A549 (cell line): Measurements from ENCODE around the gene TCF3. TPM values are rescaled to one million over a fixed set of nuclear protein-coding genes. Genes with fewer than 3 reads are reported as not detected.

Experiments
- ATAC-seq, 2 experiments: fragments of 200-7000 bp in 1 of 2; fragments of >200 bp in 1 of 2; cut with Nextera tagmentation in 1 of 2; cut with Tn5 transposase in 1 of 2; 3 replicates each; pipeline versions ENCODE4 v1.8.0 to v1.9.1; 2018 to 2020; ENCODE audit warnings: mild to moderate bottlenecking in 1 of 2, moderate library complexity in 1 of 2
- CTCF ChIA-PET: fragments of 300-600 bp; sonication (Branson Sonifier 250); formaldehyde crosslinking; extraction: SDS; loops from one replicate; lab custom pipeline; 2021; ENCODE audit warnings: antibody characterized with exemption, inconsistent platforms; lab: Yijun Ruan, JAX
- POLR2A ChIA-PET: fragments of 350-600 bp; formaldehyde crosslinking; extraction: SDS; loops from one replicate; lab custom pipeline; 2021; ENCODE audit warnings: antibody characterized with exemption, inconsistent platforms; lab: Yijun Ruan, JAX
- DNase-seq, 2 experiments: peaks; one replicate each; pipeline versions ENCODE4 v3.0.0 to v3.0.0-alpha.2; 2011 to 2016; ENCODE audit warnings: low read depth in 1 of 2, low spot score in 1 of 2
- FAIRE-seq: peaks from 2 replicates; lab custom pipeline; 2011; peaks lifted over from hg19 to GRCh38; lab: Jason Lieb, UNC
- H3K27ac ChIP-seq, 2 experiments: fragments of >200 bp; sonication (Bioruptor Twin); formaldehyde crosslinking; 3 replicates each; pipeline ENCODE4 v1.5.1; 2016 to 2017
- H3K4me1 ChIP-seq: fragments of >200 bp; sonication (Bioruptor Twin); formaldehyde crosslinking; 3 replicates; pipeline ENCODE4 v1.6.1; 2016
- H3K4me2 ChIP-seq: fragments of >200 bp; sonication (Bioruptor Twin); formaldehyde crosslinking; 3 replicates; pipeline ENCODE4 v1.6.1; 2016
- H3K4me3 ChIP-seq: fragments of >200 bp; sonication (Bioruptor Twin); formaldehyde crosslinking; 3 replicates; pipeline ENCODE4 v1.5.1; 2016
- H3K9me3 ChIP-seq: fragments of >200 bp; sonication (Bioruptor Twin); formaldehyde crosslinking; 3 replicates; pipeline ENCODE4 v1.6.1; 2016
- BCL3 ChIP-seq: fragments of >200 bp; sonication (Bioruptor Twin); formaldehyde crosslinking; IDR thresholded peaks from 3 replicates; pipeline ENCODE4 v1.6.1; 2016
- CBX2 ChIP-seq: fragments of 200-600 bp; sonication (generic); IDR thresholded peaks from 2 replicates; pipeline ENCODE4 v1.6.1; 2016; ENCODE audit warnings: low read depth, mild to moderate bottlenecking, borderline replicate concordance
- CEBPB ChIP-seq, 2 experiments: fragments of >200 bp in 1 of 2; sonication (Bioruptor Twin) in 1 of 2; formaldehyde crosslinking in 1 of 2; IDR thresholded peaks; 2 replicates each; pipeline ENCODE4 v1.6.1; 2012 to 2016
- CHD2 ChIP-seq: fragments of 150-350 bp; IDR thresholded peaks from 2 replicates; pipeline ENCODE4 v1.6.1; 2014; ENCODE audit warnings: low read length; ENCODE audit not compliant: partially characterized antibody
- CTCF ChIP-seq: fragments of >200 bp; sonication (Bioruptor Twin); formaldehyde crosslinking; IDR thresholded peaks from 3 replicates; pipeline ENCODE4 v1.5.1; 2016
- E2F6 ChIP-seq: IDR thresholded peaks from 2 replicates; pipeline ENCODE4 v1.6.1; 2012; ENCODE audit warnings: low read depth, borderline replicate concordance
- EHMT2 ChIP-seq: fragments of 200-600 bp; sonication (generic); IDR thresholded peaks from 2 replicates; pipeline ENCODE4 v1.6.1; 2016; ENCODE audit warnings: antibody characterized with exemption, low read depth, mild to moderate bottlenecking, moderate library complexity
- ELK1 ChIP-seq: fragments of 150-350 bp; IDR thresholded peaks from 2 replicates; pipeline ENCODE4 v1.6.1; 2014; ENCODE audit warnings: low read depth, mild to moderate bottlenecking, low read length
- ESRRA ChIP-seq: fragments of 150-350 bp; IDR thresholded peaks from 2 replicates; pipeline ENCODE4 v1.6.1; 2014; ENCODE audit warnings: mild to moderate bottlenecking, low read length, borderline replicate concordance
- FOSB ChIP-seq: fragments of 250-450 bp; sonication (Bioruptor Pico); IDR thresholded peaks from 2 replicates; pipeline ENCODE4 v1.5.0; 2020; ENCODE audit warnings: mild to moderate bottlenecking, moderate library complexity
- FOSL2 ChIP-seq, 2 experiments: fragments of 450-650 bp in 1 of 2; fragments of >200 bp in 1 of 2; sonication (Bioruptor Twin) in 1 of 2; formaldehyde crosslinking; IDR thresholded peaks; 2 replicates each; pipeline versions ENCODE4 v1.5.0 to v1.6.1; 2016 to 2020; ENCODE audit warnings: mild to moderate bottlenecking in 1 of 2, moderate library complexity in 1 of 2
- HES2 ChIP-seq: fragments of >200 bp; sonication (Bioruptor Twin); formaldehyde crosslinking; IDR thresholded peaks from 2 replicates; pipeline ENCODE4 v1.6.1; 2016
- HEYL ChIP-seq: fragments of 250-450 bp; sonication (Bioruptor Pico); IDR thresholded peaks from 2 replicates; pipeline ENCODE4 v1.8.0; 2021; ENCODE audit warnings: mild to moderate bottlenecking, moderate library complexity
- HMGXB4 ChIP-seq: fragments of 250-450 bp; sonication (Bioruptor Pico); IDR thresholded peaks from 2 replicates; pipeline ENCODE4 v1.5.0; 2021; ENCODE audit warnings: mild to moderate bottlenecking, moderate library complexity, borderline replicate concordance
- HOXA7 ChIP-seq: fragments of 250-450 bp; sonication (Bioruptor Pico); IDR thresholded peaks from 2 replicates; pipeline ENCODE4 v1.5.0; 2020; ENCODE audit warnings: mild to moderate bottlenecking, moderate library complexity
- HOXB13 ChIP-seq: fragments of 250-450 bp; sonication (Bioruptor Pico); IDR thresholded peaks from 2 replicates; pipeline ENCODE4 v1.5.0; 2020; ENCODE audit warnings: low read depth, mild to moderate bottlenecking, moderate library complexity
- HOXB5 ChIP-seq: fragments of 250-450 bp; sonication (Bioruptor Pico); IDR thresholded peaks from 2 replicates; pipeline ENCODE4 v1.5.0; 2020; ENCODE audit warnings: mild to moderate bottlenecking, moderate library complexity
- KDM5A ChIP-seq: fragments of 200-600 bp; sonication (generic); IDR thresholded peaks from 2 replicates; pipeline ENCODE4 v1.6.1; 2016; ENCODE audit warnings: antibody characterized with exemption, mild to moderate bottlenecking
- MAFK ChIP-seq: fragments of 450-650 bp; IDR thresholded peaks from 2 replicates; pipeline ENCODE4 v1.6.1; 2014; ENCODE audit not compliant: partially characterized antibody
- MAX ChIP-seq: IDR thresholded peaks from 2 replicates; pipeline ENCODE4 v1.6.1; 2012
- MAZ ChIP-seq: fragments of 150-350 bp; IDR thresholded peaks from 2 replicates; pipeline ENCODE4 v1.6.1; 2014; ENCODE audit warnings: antibody characterized with exemption, low read depth, low read length, borderline replicate concordance
- MYC ChIP-seq: IDR thresholded peaks from 2 replicates; pipeline ENCODE4 v1.6.1; 2012; ENCODE audit warnings: mild to moderate bottlenecking, inconsistent platforms, low read length, improper control_type of control experiment, borderline replicate concordance
- NFE2L2 ChIP-seq: fragments of 150-350 bp; conservative IDR thresholded peaks from 2 replicates; pipeline ENCODE4 v1.6.1; 2014; ENCODE audit warnings: low read length
- NR3C1 ChIP-seq: fragments of >200 bp; sonication (Bioruptor Twin); formaldehyde crosslinking; IDR thresholded peaks from 3 replicates; pipeline ENCODE4 v1.6.1; 2017
- PHF8 ChIP-seq: fragments of 200-600 bp; sonication (generic); IDR thresholded peaks from 2 replicates; pipeline ENCODE4 v1.6.1; 2016; ENCODE audit warnings: low read depth, mild to moderate bottlenecking, antibody characterized with exemption, moderate library complexity, borderline replicate concordance
- POLR2A ChIP-seq: IDR thresholded peaks from 2 replicates; pipeline ENCODE4 v1.6.1; 2012; ENCODE audit warnings: mild to moderate bottlenecking, low read length
- POLR2AphosphoS2 ChIP-seq: conservative IDR thresholded peaks from 2 replicates; pipeline ENCODE4 v1.6.1; 2012; ENCODE audit warnings: low read length, improper control_type of control experiment, inconsistent platforms
- RAD21 ChIP-seq, 2 experiments: fragments of >200 bp in 1 of 2; sonication (Bioruptor Twin) in 1 of 2; formaldehyde crosslinking in 1 of 2; IDR thresholded peaks in 1 of 2; conservative IDR thresholded peaks in 1 of 2; 2 replicates in 1 of 2; 3 replicates in 1 of 2; pipeline ENCODE4 v1.6.1; 2012 to 2018; ENCODE audit warnings: inconsistent platforms in 1 of 2
- RFX5 ChIP-seq: fragments of 450-650 bp; IDR thresholded peaks from 2 replicates; pipeline ENCODE4 v1.7.1; 2014; ENCODE audit warnings: antibody characterized with exemption, mild to moderate bottlenecking, moderate library complexity
- SREBF2 ChIP-seq: fragments of 450-650 bp; IDR thresholded peaks from 2 replicates; pipeline ENCODE4 v1.6.1; 2014; ENCODE audit warnings: mild to moderate bottlenecking, moderate library complexity
- ZNF302 ChIP-seq: fragments of 250-450 bp; sonication (Bioruptor Pico); IDR thresholded peaks from 2 replicates; pipeline ENCODE4 v1.9.0; 2021; ENCODE audit warnings: inconsistent platforms, mild to moderate bottlenecking, moderate library complexity
- ZSCAN20 ChIP-seq: fragments of 250-450 bp; sonication (Bioruptor Pico); IDR thresholded peaks from 2 replicates; pipeline ENCODE4 v1.8.0; 2022; ENCODE audit warnings: mild to moderate bottlenecking, moderate library complexity
- WGBS: methylation state at CpG from one replicate; pipeline ENCODE4 v1.1.6; 2017; ENCODE audit errors: missing lambda C conversion rate; 5-methylcytosine and 5-hydroxymethylcytosine counted together
- polyA minus RNA-seq: library from RNA; depleted of rRNA, polyadenylated mRNA; stranded (reverse); fragments of >200 nt; gene quantifications from 2 replicates; pipeline ENCODE4 v1.2.3, GENCODE V29; 2011; rRNA and poly(A)+ RNA removed
- polyA plus RNA-seq, 4 experiments: library from polyadenylated mRNA; depleted of rRNA in 3 of 4; stranded (reverse); fragments of >200 nt; fragmentation: RNase III in 1 of 4; extraction: RNeasy Plus Mini Kit Qiagen cat#74134 plus additional on column Dnase treatment in 1 of 4; gene quantifications; 2 replicates in 3 of 4; 3 replicates in 1 of 4; pipeline ENCODE4 v1.2.3, GENCODE V29; 2011 to 2017

Gene TCF3
- polyA plus RNA-seq (2011; rRNA removed) (21.3 and 25.6 TPM in 2 replicates), polyA plus RNA-seq (2017; fragmentation: RNase III; extraction: RNeasy Plus Mini Kit Qiagen cat#74134 plus additional on column Dnase treatment) (49.5 to 55.9 TPM (median 52.6 TPM) in 3 replicates), polyA minus RNA-seq (10.7 and 18.9 TPM in 2 replicates)
- polyA plus RNA-seq (2012; cell fraction: cytosol; rRNA removed), result 69.3 and 115 TPM in 2 replicates
- polyA plus RNA-seq (2012; cell fraction: nucleus; rRNA removed), result 120 and 225 TPM in 2 replicates

GRCh38 chr19:1652471-1653299 is at the start of gene TCF3:
Gene TCF3, minus strand, starts transcription at chr19:1652615. Its CDS starts 2,367 bp downstream, at chr19:1650248.
- Histone ChIP-seq H3K9me3 (no peaks in the 10 kb centered on the region), H3K4me2 (peak within 1 kb of the TSS; percentile 98), H3K4me3 (peak within 1 kb of the TSS; percentile 99), H3K27ac (peak within 1 kb of the TSS; percentile 98 to 100), H3K4me1 (peaks cover 12% of the 10 kb centered on the region)
- POLR2A ChIA-PET, result interaction anchor here (0.6 to 1.0 kb wide), 2 partner anchors 47 to 60 kb away, joined by 3 to 4 read pairs; partner anchors contain the start of gene UQCR11
- peak; percentile 87 to 98 for DNase-seq
- ATAC-seq, result peak; percentile 82 to 97
- no peak for FAIRE-seq
- 0% methylated on average over 15 of the region's 107 CpGs for WGBS
- CTCF ChIA-PET, result interaction anchor here (0.8 to 1.3 kb wide), 3 partner anchors 106 to 206 kb away, joined by 3 to 4 read pairs (median 3); no protein-coding TSS in a partner anchor
- TF ChIP-seq HOXB13 (no peak), HMGXB4 (CRISPR knock-in tag) (peak; percentile 69; the same call in 1 of the 2 replicates), NR3C1 (no peak), ZSCAN20 (CRISPR knock-in tag) (no peak), CBX2 (no peak), FOSB (CRISPR knock-in tag) (no peak), BCL3 (no peak), HOXA7 (CRISPR knock-in tag) (no peak), E2F6 (no peak), MAFK (no peak), CHD2 (peak; percentile 83), MYC (peak; percentile 53; the same call in 1 of the 2 replicates), NFE2L2 (no peak), KDM5A (no peak), MAZ (no peak), ZNF302 (CRISPR knock-in tag) (no peak), FOSL2 (IDR thresholded peaks at IDR 0.05) (no peak), FOSL2 (CRISPR knock-in tag; IDR thresholded peaks at IDR 0.05) (peak; percentile 43; the same call in 1 of the 2 replicates), MAX (peak; percentile 75), POLR2A (peak; percentile 22; the same call in 1 of the 2 replicates), PHF8 (no peak), RFX5 (no peak), SREBF2 (no peak), CEBPB (IDR thresholded peaks at IDR 0.05) (peak; percentile 59 to 81; a peak in 3 of 4 replicates), ELK1 (no peak), ESRRA (no peak), RAD21 (conservative IDR thresholded peaks at IDR 0.05 in 1 of 2, IDR thresholded peaks at IDR 0.05 in 1 of 2) (no peak), HOXB5 (CRISPR knock-in tag) (no peak), HEYL (CRISPR knock-in tag) (no peak), HES2 (no peak), CTCF (no peak), POLR2AphosphoS2 (no peak), EHMT2 (no peak)
